HepG2 (cell line): ENCODE measurements around the gene MYH7. TPM values are rescaled to one million over a fixed set of nuclear protein-coding genes. Genes with fewer than 3 reads are reported as not detected.

Experiments
- ERF ChIP-seq: IDR thresholded peaks from 2 replicates; pipeline ENCODE4 v1.6.1; 2018; ENCODE audit warnings: missing biosample characterization, missing genetic modification reagents
- KDM3A ChIP-seq: IDR thresholded peaks from 2 replicates; pipeline ENCODE4 v1.6.1; 2018; ENCODE audit warnings: low read depth, missing compliant biosample characterization
- MTA3 ChIP-seq: sonication (generic); formaldehyde crosslinking; IDR thresholded peaks from 2 replicates; pipeline ENCODE4 v1.4.0; 2020; ENCODE audit warnings: missing genetic modification reagents
- PCBP1 ChIP-seq: fragments of 200-400 bp; formaldehyde crosslinking; IDR thresholded peaks from 2 replicates; pipeline ENCODE4 v1.6.1; 2017; ENCODE audit warnings: mild to moderate bottlenecking, low read depth, low read length, borderline replicate concordance
- RNF2 ChIP-seq: fragments of 450-650 bp; conservative IDR thresholded peaks from 2 replicates; pipeline ENCODE4 v1.6.1; 2016; ENCODE audit warnings: low read depth
- ZNF350 ChIP-seq: sonication (generic); formaldehyde crosslinking; IDR thresholded peaks from 2 replicates; pipeline ENCODE4 v1.4.0; 2020; ENCODE audit warnings: mild to moderate bottlenecking, low read depth, missing genetic modification reagents, borderline replicate concordance
- ZNF383 ChIP-seq: sonication (generic); formaldehyde crosslinking; IDR thresholded peaks from 2 replicates; pipeline ENCODE4 v1.4.0; 2020; ENCODE audit warnings: missing genetic modification reagents, mild to moderate bottlenecking, borderline replicate concordance
- ZNF510 ChIP-seq: sonication (generic); formaldehyde crosslinking; IDR thresholded peaks from 2 replicates; pipeline ENCODE4 v1.4.0; 2020; ENCODE audit warnings: low read depth, mild to moderate bottlenecking, missing genetic modification reagents
- ZNF556 ChIP-seq: sonication (generic); formaldehyde crosslinking; IDR thresholded peaks from 2 replicates; pipeline ENCODE4 v1.4.0; 2020; ENCODE audit warnings: mild to moderate bottlenecking, missing genetic modification reagents, borderline replicate concordance
- ZNF570 ChIP-seq: sonication (generic); formaldehyde crosslinking; IDR thresholded peaks from 2 replicates; pipeline ENCODE4 v1.4.0; 2020; ENCODE audit warnings: mild to moderate bottlenecking, missing genetic modification reagents, borderline replicate concordance
- ZNF660 ChIP-seq: sonication (generic); formaldehyde crosslinking; IDR thresholded peaks from 2 replicates; pipeline ENCODE4 v1.5.1; 2020; ENCODE audit warnings: mild to moderate bottlenecking, low read depth, missing genetic modification reagents, borderline replicate concordance
- ZNF713 ChIP-seq: sonication (generic); formaldehyde crosslinking; IDR thresholded peaks from 2 replicates; pipeline ENCODE4 v1.4.0; 2020; ENCODE audit warnings: mild to moderate bottlenecking, missing genetic modification reagents
- ZSCAN31 ChIP-seq: sonication (generic); formaldehyde crosslinking; IDR thresholded peaks from 2 replicates; pipeline ENCODE4 v1.5.0; 2020; ENCODE audit warnings: low read depth, mild to moderate bottlenecking, missing genetic modification reagents
- ZZZ3 ChIP-seq: sonication (generic); formaldehyde crosslinking; IDR thresholded peaks from 2 replicates; pipeline ENCODE4 v1.4.0; 2020; ENCODE audit warnings: missing genetic modification reagents, mild to moderate bottlenecking, borderline replicate concordance
- polyA plus RNA-seq, 8 experiments: library from polyadenylated mRNA; depleted of rRNA in 3 of 8; stranded (reverse) in 7 of 8; unstranded in 1 of 8; fragments of >200 nt; fragmentation: Illumina TruSeq in 4 of 8; extraction: Trizol in 4 of 8; gene quantifications; 2 replicates each; pipeline versions ENCODE4 v1.2.1 to v1.2.3, GENCODE V29; 2011 to 2016; ENCODE audit warnings: low read depth in 4 of 8, missing spikeins in 1 of 8, mixed read lengths in 1 of 8; ENCODE audit not compliant: insufficient read depth in 1 of 8
- total RNA-seq, 5 experiments: library from RNA; depleted of rRNA; stranded (reverse); fragments of >200 nt; fragmentation: Illumina TruSeq; extraction: Trizol; gene quantifications; 2 replicates each; pipeline ENCODE4 v1.2.3, GENCODE V29; 2016; ENCODE audit warnings: low read depth in 1 of 5
- TF ChIP-seq, protein P1 (sequence below): IDR thresholded peaks from 2 replicates; pipeline ENCODE4 v1.6.1; 2016; ENCODE audit warnings: low read depth, missing genetic modification reagents, missing compliant biosample characterization
- TF ChIP-seq, protein P2 (sequence below): sonication (generic); formaldehyde crosslinking; IDR thresholded peaks from 2 replicates; pipeline ENCODE4 v1.4.0; 2020; ENCODE audit warnings: mild to moderate bottlenecking, missing genetic modification reagents
- TF ChIP-seq, protein P3 (sequence below): sonication (generic); formaldehyde crosslinking; IDR thresholded peaks from 2 replicates; pipeline ENCODE4 v1.5.0; 2020; ENCODE audit warnings: mild to moderate bottlenecking, missing genetic modification reagents, borderline replicate concordance

Gene MYH7
- total and polyA plus RNA-seq, 2 of the 13 experiments (the other 11 are each of a cell fraction or from before 2014, with no cell fraction given), result 0.04 TPM; not detected in 1

DNA sequence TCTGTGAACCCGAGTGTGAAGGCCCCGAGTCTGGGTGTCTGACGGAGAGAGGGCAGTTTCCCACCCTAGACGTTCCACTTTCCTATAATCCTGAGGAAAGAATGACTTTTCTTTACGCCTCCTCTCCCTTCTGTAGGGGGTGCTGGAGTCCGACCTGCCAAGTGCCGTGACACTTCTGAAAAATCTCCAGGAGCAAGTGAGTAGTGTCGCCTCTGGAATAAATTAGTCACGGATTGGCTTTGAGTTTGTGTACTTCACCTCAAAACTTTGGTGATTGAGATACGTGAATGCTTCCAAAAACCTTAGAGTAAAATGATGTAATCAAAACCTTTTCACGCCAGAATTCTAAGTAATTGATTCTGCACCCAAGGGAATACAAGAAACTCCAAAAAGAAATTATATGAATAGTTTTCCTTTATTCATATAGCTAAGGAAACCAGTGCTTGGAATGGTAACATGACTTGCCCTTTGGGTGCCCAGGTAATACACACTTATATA lies 34.5 kb upstream of the MYH7 start (continued):
- TF ChIP-seq, protein P1, sequence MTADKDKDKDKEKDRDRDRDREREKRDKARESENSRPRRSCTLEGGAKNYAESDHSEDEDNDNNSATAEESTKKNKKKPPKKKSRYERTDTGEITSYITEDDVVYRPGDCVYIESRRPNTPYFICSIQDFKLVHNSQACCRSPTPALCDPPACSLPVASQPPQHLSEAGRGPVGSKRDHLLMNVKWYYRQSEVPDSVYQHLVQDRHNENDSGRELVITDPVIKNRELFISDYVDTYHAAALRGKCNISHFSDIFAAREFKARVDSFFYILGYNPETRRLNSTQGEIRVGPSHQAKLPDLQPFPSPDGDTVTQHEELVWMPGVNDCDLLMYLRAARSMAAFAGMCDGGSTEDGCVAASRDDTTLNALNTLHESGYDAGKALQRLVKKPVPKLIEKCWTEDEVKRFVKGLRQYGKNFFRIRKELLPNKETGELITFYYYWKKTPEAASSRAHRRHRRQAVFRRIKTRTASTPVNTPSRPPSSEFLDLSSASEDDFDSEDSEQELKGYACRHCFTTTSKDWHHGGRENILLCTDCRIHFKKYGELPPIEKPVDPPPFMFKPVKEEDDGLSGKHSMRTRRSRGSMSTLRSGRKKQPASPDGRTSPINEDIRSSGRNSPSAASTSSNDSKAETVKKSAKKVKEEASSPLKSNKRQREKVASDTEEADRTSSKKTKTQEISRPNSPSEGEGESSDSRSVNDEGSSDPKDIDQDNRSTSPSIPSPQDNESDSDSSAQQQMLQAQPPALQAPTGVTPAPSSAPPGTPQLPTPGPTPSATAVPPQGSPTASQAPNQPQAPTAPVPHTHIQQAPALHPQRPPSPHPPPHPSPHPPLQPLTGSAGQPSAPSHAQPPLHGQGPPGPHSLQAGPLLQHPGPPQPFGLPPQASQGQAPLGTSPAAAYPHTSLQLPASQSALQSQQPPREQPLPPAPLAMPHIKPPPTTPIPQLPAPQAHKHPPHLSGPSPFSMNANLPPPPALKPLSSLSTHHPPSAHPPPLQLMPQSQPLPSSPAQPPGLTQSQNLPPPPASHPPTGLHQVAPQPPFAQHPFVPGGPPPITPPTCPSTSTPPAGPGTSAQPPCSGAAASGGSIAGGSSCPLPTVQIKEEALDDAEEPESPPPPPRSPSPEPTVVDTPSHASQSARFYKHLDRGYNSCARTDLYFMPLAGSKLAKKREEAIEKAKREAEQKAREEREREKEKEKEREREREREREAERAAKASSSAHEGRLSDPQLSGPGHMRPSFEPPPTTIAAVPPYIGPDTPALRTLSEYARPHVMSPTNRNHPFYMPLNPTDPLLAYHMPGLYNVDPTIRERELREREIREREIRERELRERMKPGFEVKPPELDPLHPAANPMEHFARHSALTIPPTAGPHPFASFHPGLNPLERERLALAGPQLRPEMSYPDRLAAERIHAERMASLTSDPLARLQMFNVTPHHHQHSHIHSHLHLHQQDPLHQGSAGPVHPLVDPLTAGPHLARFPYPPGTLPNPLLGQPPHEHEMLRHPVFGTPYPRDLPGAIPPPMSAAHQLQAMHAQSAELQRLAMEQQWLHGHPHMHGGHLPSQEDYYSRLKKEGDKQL (CRISPR knock-in tag), result no peak
- TF ChIP-seq ZNF660 (CRISPR knock-in tag) (no peak; the same call in 1 of the 2 replicates), ZNF713 (CRISPR knock-in tag) (0 out of 2 replicates have a peak, but pooled peaks have one; percentile 12), ZNF383 (peak; percentile 95), MTA3 (CRISPR knock-in tag) (no peak), ZNF510 (CRISPR knock-in tag) (peak; percentile 72; the same call in 1 of the 2 replicates), ZZZ3 (no peak; the same call in 1 of the 2 replicates), ZNF570 (CRISPR knock-in tag) (peak; percentile 88; the same call in 1 of the 2 replicates), ZSCAN31 (CRISPR knock-in tag) (peak; percentile 87; the same call in 1 of the 2 replicates), PCBP1 (no peak), ERF (CRISPR knock-in tag) (0 out of 2 replicates have a peak, but pooled peaks have one; percentile 16), ZNF350 (CRISPR knock-in tag) (0 out of 2 replicates have a peak, but pooled peaks have one; percentile 69), ZNF556 (CRISPR knock-in tag) (0 out of 2 replicates have a peak, but pooled peaks have one; percentile 78), KDM3A (no peak), RNF2 (no peak)
- TF ChIP-seq, protein P2, sequence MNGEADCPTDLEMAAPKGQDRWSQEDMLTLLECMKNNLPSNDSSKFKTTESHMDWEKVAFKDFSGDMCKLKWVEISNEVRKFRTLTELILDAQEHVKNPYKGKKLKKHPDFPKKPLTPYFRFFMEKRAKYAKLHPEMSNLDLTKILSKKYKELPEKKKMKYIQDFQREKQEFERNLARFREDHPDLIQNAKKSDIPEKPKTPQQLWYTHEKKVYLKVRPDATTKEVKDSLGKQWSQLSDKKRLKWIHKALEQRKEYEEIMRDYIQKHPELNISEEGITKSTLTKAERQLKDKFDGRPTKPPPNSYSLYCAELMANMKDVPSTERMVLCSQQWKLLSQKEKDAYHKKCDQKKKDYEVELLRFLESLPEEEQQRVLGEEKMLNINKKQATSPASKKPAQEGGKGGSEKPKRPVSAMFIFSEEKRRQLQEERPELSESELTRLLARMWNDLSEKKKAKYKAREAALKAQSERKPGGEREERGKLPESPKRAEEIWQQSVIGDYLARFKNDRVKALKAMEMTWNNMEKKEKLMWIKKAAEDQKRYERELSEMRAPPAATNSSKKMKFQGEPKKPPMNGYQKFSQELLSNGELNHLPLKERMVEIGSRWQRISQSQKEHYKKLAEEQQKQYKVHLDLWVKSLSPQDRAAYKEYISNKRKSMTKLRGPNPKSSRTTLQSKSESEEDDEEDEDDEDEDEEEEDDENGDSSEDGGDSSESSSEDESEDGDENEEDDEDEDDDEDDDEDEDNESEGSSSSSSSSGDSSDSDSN (CRISPR knock-in tag), result peak; percentile 42; the same call in 1 of the 2 replicates
- TF ChIP-seq, protein P3, sequence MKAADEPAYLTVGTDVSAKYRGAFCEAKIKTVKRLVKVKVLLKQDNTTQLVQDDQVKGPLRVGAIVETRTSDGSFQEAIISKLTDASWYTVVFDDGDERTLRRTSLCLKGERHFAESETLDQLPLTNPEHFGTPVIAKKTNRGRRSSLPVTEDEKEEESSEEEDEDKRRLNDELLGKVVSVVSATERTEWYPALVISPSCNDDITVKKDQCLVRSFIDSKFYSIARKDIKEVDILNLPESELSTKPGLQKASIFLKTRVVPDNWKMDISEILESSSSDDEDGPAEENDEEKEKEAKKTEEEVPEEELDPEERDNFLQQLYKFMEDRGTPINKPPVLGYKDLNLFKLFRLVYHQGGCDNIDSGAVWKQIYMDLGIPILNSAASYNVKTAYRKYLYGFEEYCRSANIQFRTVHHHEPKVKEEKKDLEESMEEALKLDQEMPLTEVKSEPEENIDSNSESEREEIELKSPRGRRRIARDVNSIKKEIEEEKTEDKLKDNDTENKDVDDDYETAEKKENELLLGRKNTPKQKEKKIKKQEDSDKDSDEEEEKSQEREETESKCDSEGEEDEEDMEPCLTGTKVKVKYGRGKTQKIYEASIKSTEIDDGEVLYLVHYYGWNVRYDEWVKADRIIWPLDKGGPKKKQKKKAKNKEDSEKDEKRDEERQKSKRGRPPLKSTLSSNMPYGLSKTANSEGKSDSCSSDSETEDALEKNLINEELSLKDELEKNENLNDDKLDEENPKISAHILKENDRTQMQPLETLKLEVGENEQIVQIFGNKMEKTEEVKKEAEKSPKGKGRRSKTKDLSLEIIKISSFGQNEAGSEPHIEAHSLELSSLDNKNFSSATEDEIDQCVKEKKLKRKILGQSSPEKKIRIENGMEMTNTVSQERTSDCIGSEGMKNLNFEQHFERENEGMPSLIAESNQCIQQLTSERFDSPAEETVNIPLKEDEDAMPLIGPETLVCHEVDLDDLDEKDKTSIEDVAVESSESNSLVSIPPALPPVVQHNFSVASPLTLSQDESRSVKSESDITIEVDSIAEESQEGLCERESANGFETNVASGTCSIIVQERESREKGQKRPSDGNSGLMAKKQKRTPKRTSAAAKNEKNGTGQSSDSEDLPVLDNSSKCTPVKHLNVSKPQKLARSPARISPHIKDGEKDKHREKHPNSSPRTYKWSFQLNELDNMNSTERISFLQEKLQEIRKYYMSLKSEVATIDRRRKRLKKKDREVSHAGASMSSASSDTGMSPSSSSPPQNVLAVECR, result peak; percentile 9; the same call in 1 of the 2 replicates
